Measurements from ENCODE around the gene COLEC11. TPM values are rescaled to one million over a fixed set of nuclear protein-coding genes. Genes with fewer than 3 reads are reported as not detected.

Gene COLEC11
- polyA plus RNA-seq, 1 donor: 1.5 TPM

- H3K4me1 ChIP-seq (ENCODE audit: control insufficient read depth, insufficient read depth, low read length): peaks cover under 1% of the 10 kb centered on the region
- H3K36me3 ChIP-seq (ENCODE audit: control insufficient read depth, insufficient read depth, low read length): no peaks in the 10 kb centered on the region
- no peak overlapping the region for H3K27ac ChIP-seq (ENCODE audit: low read length)
- WGBS (ENCODE audit: insufficient coverage, low lambda C conversion rate): no CpG with 5 or more reads among the region's 8 CpGs
- no peak overlapping the region for H3K4me3 ChIP-seq (ENCODE audit: low read length)
- H3K9me3 ChIP-seq (ENCODE audit: control insufficient read depth, low read depth, low read length): no peaks in the 10 kb centered on the region
- no peak for DNase-seq
- no peaks in the 10 kb centered on the region for H3K27me3 ChIP-seq (ENCODE audit: control insufficient read depth, insufficient read depth, low read length)
Observed at GRCh38 chr2:3646446-3646845, 51.5 kb downstream of the COLEC11 start.

GRCh38 chr2:3647246-3647645 lies 52.3 kb downstream of the COLEC11 start:
- H3K27ac ChIP-seq (ENCODE audit: low read length): no peak overlapping the region
- H3K27me3 ChIP-seq (ENCODE audit: control insufficient read depth, insufficient read depth, low read length): peaks cover 3% of the 10 kb centered on the region
- H3K4me1 ChIP-seq (ENCODE audit: control insufficient read depth, insufficient read depth, low read length): peaks cover 6% of the 10 kb centered on the region
- no peak overlapping the region for H3K4me3 ChIP-seq (ENCODE audit: low read length)
- no peak for DNase-seq
- H3K36me3 ChIP-seq (ENCODE audit: control insufficient read depth, insufficient read depth, low read length): no peaks in the 10 kb centered on the region
- WGBS (ENCODE audit: insufficient coverage, low lambda C conversion rate): 97% methylated on average over 4 of the region's 13 CpGs
- H3K9me3 ChIP-seq (ENCODE audit: control insufficient read depth, low read depth, low read length): no peaks in the 10 kb centered on the region

- no CpG with 5 or more reads among the region's 14 CpGs for whole genome bisulfite sequencing (ENCODE audit: insufficient coverage, low lambda C conversion rate)
- no peak for DNase-seq
- Histone ChIP-seq H3K4me1 (ENCODE audit: control insufficient read depth, insufficient read depth, low read length) (peaks cover 6% of the 10 kb centered on the region), H3K27ac (ENCODE audit: low read length) (no peak overlapping the region), H3K36me3 (ENCODE audit: control insufficient read depth, insufficient read depth, low read length) (no peaks in the 10 kb centered on the region), H3K27me3 (ENCODE audit: control insufficient read depth, insufficient read depth, low read length) (peaks cover 3% of the 10 kb centered on the region), H3K9me3 (ENCODE audit: control insufficient read depth, low read depth, low read length) (no peaks in the 10 kb centered on the region), H3K4me3 (ENCODE audit: low read length) (no peak overlapping the region)
Observed at GRCh38 chr2:3647831-3648651, 53.1 kb downstream of the COLEC11 start.

GRCh38 chr2:3648652-3649177 lies 53.8 kb downstream of the COLEC11 start:
- H3K36me3 ChIP-seq (ENCODE audit: control insufficient read depth, insufficient read depth, low read length): no peaks in the 10 kb centered on the region
- DNase-seq: no peak
- no peak overlapping the region for H3K4me3 ChIP-seq (ENCODE audit: low read length)
- peaks cover 6% of the 10 kb centered on the region for H3K4me1 ChIP-seq (ENCODE audit: control insufficient read depth, insufficient read depth, low read length)
- H3K27me3 ChIP-seq (ENCODE audit: control insufficient read depth, insufficient read depth, low read length): peaks cover 3% of the 10 kb centered on the region
- no peak overlapping the region for H3K27ac ChIP-seq (ENCODE audit: low read length)
- H3K9me3 ChIP-seq (ENCODE audit: control insufficient read depth, low read depth, low read length): no peaks in the 10 kb centered on the region
- no CpG with 5 or more reads among the region's 20 CpGs for WGBS (ENCODE audit: insufficient coverage, low lambda C conversion rate)

- Histone ChIP-seq H3K4me3 (ENCODE audit: low read length) (no peak overlapping the region), H3K9me3 (ENCODE audit: control insufficient read depth, low read depth, low read length) (no peaks in the 10 kb centered on the region), H3K27me3 (ENCODE audit: control insufficient read depth, insufficient read depth, low read length) (peaks cover 3% of the 10 kb centered on the region), H3K27ac (ENCODE audit: low read length) (no peak overlapping the region), H3K4me1 (ENCODE audit: control insufficient read depth, insufficient read depth, low read length) (peaks cover 6% of the 10 kb centered on the region), H3K36me3 (ENCODE audit: control insufficient read depth, insufficient read depth, low read length) (no peaks in the 10 kb centered on the region)
- DNase-seq: no peak
- WGBS (ENCODE audit: insufficient coverage, low lambda C conversion rate): 100% methylated on average over 1 of the region's 16 CpGs
Observed at GRCh38 chr2:3649581-3649980, 54.7 kb downstream of the COLEC11 start.

- Histone ChIP-seq H3K4me1 (ENCODE audit: control insufficient read depth, insufficient read depth, low read length) (peaks cover 6% of the 10 kb centered on the region), H3K4me3 (ENCODE audit: low read length) (no peak overlapping the region), H3K36me3 (ENCODE audit: control insufficient read depth, insufficient read depth, low read length) (no peaks in the 10 kb centered on the region), H3K27me3 (ENCODE audit: control insufficient read depth, insufficient read depth, low read length) (peaks cover 3% of the 10 kb centered on the region), H3K9me3 (ENCODE audit: control insufficient read depth, low read depth, low read length) (no peaks in the 10 kb centered on the region), H3K27ac (ENCODE audit: low read length) (no peak overlapping the region)
- DNase-seq: no peak
- no CpG with 5 or more reads among the region's 20 CpGs for WGBS (ENCODE audit: insufficient coverage, low lambda C conversion rate)
Observed at GRCh38 chr2:3650140-3650920, 55.4 kb downstream of the COLEC11 start.

- peak overlapping the region; percentile 57 for H3K27ac ChIP-seq (ENCODE audit: low read length)
- H3K27me3 ChIP-seq (ENCODE audit: control insufficient read depth, insufficient read depth, low read length): peaks cover 3% of the 10 kb centered on the region
- H3K9me3 ChIP-seq (ENCODE audit: control insufficient read depth, low read depth, low read length): no peaks in the 10 kb centered on the region
- no peaks in the 10 kb centered on the region for H3K36me3 ChIP-seq (ENCODE audit: control insufficient read depth, insufficient read depth, low read length)
- peak; percentile 52 to 74 for DNase-seq
- peak overlapping the region; percentile 12 for H3K4me3 ChIP-seq (ENCODE audit: low read length)
- peaks cover 6% of the 10 kb centered on the region for H3K4me1 ChIP-seq (ENCODE audit: control insufficient read depth, insufficient read depth, low read length)
- no CpG with 5 or more reads among the region's 45 CpGs for WGBS (ENCODE audit: insufficient coverage, low lambda C conversion rate)
Observed at GRCh38 chr2:3651691-3652648, 57.1 kb downstream of the COLEC11 start.

- no peaks in the 10 kb centered on the region for H3K36me3 ChIP-seq (ENCODE audit: control insufficient read depth, insufficient read depth, low read length)
- no peak for DNase-seq
- H3K27me3 ChIP-seq (ENCODE audit: control insufficient read depth, insufficient read depth, low read length): peaks cover 3% of the 10 kb centered on the region
- no CpG with 5 or more reads among the region's 9 CpGs for WGBS (ENCODE audit: insufficient coverage, low lambda C conversion rate)
- H3K27ac ChIP-seq (ENCODE audit: low read length): no peak overlapping the region
- H3K4me3 ChIP-seq (ENCODE audit: low read length): no peak overlapping the region
- no peaks in the 10 kb centered on the region for H3K9me3 ChIP-seq (ENCODE audit: control insufficient read depth, low read depth, low read length)
- peaks cover 6% of the 10 kb centered on the region for H3K4me1 ChIP-seq (ENCODE audit: control insufficient read depth, insufficient read depth, low read length)
Observed at GRCh38 chr2:3652896-3653625, 58.1 kb downstream of the COLEC11 start.

GRCh38 chr2:3654011-3654410 lies 59.1 kb downstream of the COLEC11 start:
- Histone ChIP-seq H3K27me3 (ENCODE audit: control insufficient read depth, insufficient read depth, low read length) (peaks cover 3% of the 10 kb centered on the region), H3K4me1 (ENCODE audit: control insufficient read depth, insufficient read depth, low read length) (peaks cover 6% of the 10 kb centered on the region), H3K27ac (ENCODE audit: low read length) (no peak overlapping the region), H3K4me3 (ENCODE audit: low read length) (no peak overlapping the region), H3K9me3 (ENCODE audit: control insufficient read depth, low read depth, low read length) (no peaks in the 10 kb centered on the region), H3K36me3 (ENCODE audit: control insufficient read depth, insufficient read depth, low read length) (no peaks in the 10 kb centered on the region)
- WGBS (ENCODE audit: insufficient coverage, low lambda C conversion rate): no CpG with 5 or more reads among the region's 10 CpGs
- no peak for DNase-seq
